ENCODE measurements around the gene AHSA1. TPM values are rescaled to one million over a fixed set of nuclear protein-coding genes. Genes with fewer than 3 reads are reported as not detected.

AHSA1 gene
- total RNA-seq, result 129 and 186 TPM in 2 replicates

GRCh38 chr14:77457522-77458248 lies at the start of gene AHSA1, which contains the start of gene VIPAS39:
TSS of gene AHSA1 (plus strand) at chr14:77458093. CDS start at chr14:77458190, 97 bp downstream.
TSS of gene VIPAS39 (minus strand) at chr14:77457601. CDS start at chr14:77454102, 3,499 bp downstream.

GRCh38 chr14:77423423-77423822 lies 34.5 kb upstream of the AHSA1 start, which contains the start of gene NOXRED1:
TSS of gene NOXRED1 (minus strand) at chr14:77423523. CDS start at chr14:77422889, 634 bp downstream.

GRCh38 chr14:77498120-77498979 lies 40.5 kb downstream of the AHSA1 start, which contains the start of gene ISM2:
TSS of gene ISM2 (minus strand) at chr14:77498816. CDS start at chr14:77498793, 23 bp downstream.

Other genes starting within 250 kb of the AHSA1 start
- gene NGB, start 186.9 kb upstream of the AHSA1 start, total RNA-seq, result 0.07 TPM in 1 of 2 replicates, not detected in the other
- 11.6 and 20.7 TPM in 2 replicates for gene POMT2, start 137.2 kb upstream of the AHSA1 start, total RNA-seq
- 19.6 and 42.4 TPM in 2 replicates for gene GSTZ1, start 137.1 kb upstream of the AHSA1 start, total RNA-seq
- 8.5 and 12.2 TPM in 2 replicates for gene TMED8, start 81.0 kb upstream of the AHSA1 start, total RNA-seq
- under 0.01 and 0.21 TPM in 2 replicates for gene SAMD15, start 80.7 kb upstream of the AHSA1 start, total RNA-seq
- gene NOXRED1, start 34.6 kb upstream of the AHSA1 start, total RNA-seq, result 0.34 and 0.50 TPM in 2 replicates
- 20.2 and 20.3 TPM in 2 replicates for gene VIPAS39, start 492 bp upstream of the AHSA1 start, total RNA-seq
- gene ISM2, start 40.7 kb downstream of the AHSA1 start, total RNA-seq, result under 0.01 and 0.07 TPM in 2 replicates
- gene SPTLC2, start 158.5 kb downstream of the AHSA1 start, total RNA-seq, result 22.9 and 38.2 TPM in 2 replicates
- 11.7 and 15.4 TPM in 2 replicates for gene ALKBH1, start 249.9 kb downstream of the AHSA1 start, total RNA-seq